Heart left ventricle (tissue), 16 donors: ENCODE results near the gene RNF169. TPM values are rescaled to one million over a fixed set of nuclear protein-coding genes. Genes with fewer than 3 reads are reported as not detected.

Experiments used
- ATAC-seq, 4 donors: fragments of 200-7000 bp; cut with Tn5 transposase; one replicate each; pipeline ENCODE4 v1.9.1; 2020 to 2022; ENCODE audit warnings: moderate library complexity in 4 of 4, mild to moderate bottlenecking in 3 of 4, moderate number of reproducible peaks in 1 of 4
- DNase-seq, 5 donors: peaks; one replicate each; pipeline ENCODE4 v3.0.0-alpha.2; 2020
- H3K27ac ChIP-seq, 12 donors: fragments of 200-600 bp; sonication (generic) in 4 of 12; one replicate each; pipeline versions ENCODE4 v1.5.0 to v1.8.0; 2016 to 2022; ENCODE audit warnings: mild to moderate bottlenecking in 2 of 12
- H3K27me3 ChIP-seq, 9 donors: fragments of 200-600 bp; sonication (generic) in 2 of 9; one replicate each; pipeline versions ENCODE4 v1.5.1 to v1.8.0; 2016 to 2022; ENCODE audit warnings: mild to moderate bottlenecking in 3 of 9
- H3K36me3 ChIP-seq, 9 donors: fragments of 200-600 bp; sonication (generic) in 2 of 9; one replicate each; pipeline versions ENCODE4 v1.5.0 to v1.8.0; 2018 to 2022; ENCODE audit warnings: mild to moderate bottlenecking in 2 of 9
- H3K4me1 ChIP-seq, 12 donors: fragments of 200-600 bp; sonication (generic) in 4 of 12; one replicate each; pipeline versions ENCODE4 v1.5.0 to v1.8.0; 2016 to 2022; ENCODE audit warnings: mild to moderate bottlenecking in 3 of 12
- H3K4me3 ChIP-seq, 12 donors: fragments of 200-600 bp; sonication (generic) in 4 of 12; one replicate each; pipeline versions ENCODE4 v1.5.0 to v1.8.0; 2017 to 2022; ENCODE audit warnings: mild to moderate bottlenecking in 9 of 12, moderate library complexity in 4 of 12
- H3K9me3 ChIP-seq, 12 donors: fragments of 200-600 bp; sonication (generic) in 4 of 12; one replicate each; pipeline versions ENCODE4 v1.5.0 to v1.8.0; 2016 to 2022; ENCODE audit warnings: mild to moderate bottlenecking in 1 of 12
- CTCF ChIP-seq, 12 donors: fragments of 200-600 bp; sonication (generic) in 4 of 12; IDR thresholded peaks; one replicate each; pipeline versions ENCODE4 v1.5.0 to v1.8.0; 2018 to 2022; ENCODE audit warnings: antibody characterized with exemption in 12 of 12, mild to moderate bottlenecking in 5 of 12
- POLR2A ChIP-seq, 2 donors: fragments of 450-650 bp; IDR thresholded peaks; one replicate each; pipeline ENCODE4 v1.6.1; 2017; ENCODE audit warnings: antibody characterized with exemption in 2 of 2, mild to moderate bottlenecking in 2 of 2, moderate library complexity in 2 of 2
- WGBS, 4 donors: extraction: QIAGEN DNeasy Blood & Tissue Kit in 2 of 4; methylation state at CpG; one replicate each; pipeline versions ENCODE4 v1.1.5 to v1.1.7; 2013 to 2018; 5-methylcytosine and 5-hydroxymethylcytosine counted together
- intact Hi-C, 10 donors: fragments of 100-400 bp; cut with DNase I; formaldehyde crosslinking; loops; one replicate each; pipeline versions ENCODE4 v1.11.1 to v1.14.2; 2022
- polyA plus RNA-seq, 2 donors: library from polyadenylated mRNA; stranded (reverse); fragments of 200-250 nt; gene quantifications; one replicate each; pipeline ENCODE4 v1.2.3, GENCODE V29; 2013
- total RNA-seq, 9 donors: library from RNA; depleted of rRNA in 2 of 9; stranded (reverse); fragments of >200 nt in 2 of 9; fragmentation: NEBNext Ultra II Directional in 3 of 9; extraction: Animal tissue kit (Norgen Biotek cat#: 25700) in 3 of 9; gene quantifications; one replicate each; pipeline versions ENCODE4 v1.1.0 to v1.2.4, GENCODE V29; 2016 to 2023
- donor health status: ischemic (EF 13 %, LVEDD 7.1; RV severe dilation, severe dysfunction).
- donor health status: healthy with polysubstance abuse.
- donor health status: DM: no; HTN: yes; CAD: no.
- donor health status: DM: no; HTN: no; CAD: no.
- donor health status: ischemic (EF 25% LVEDD 6.9; RV normal size, moderate dysfunction).
- donor health status: ischemic (EF 25% LVEDD 5.7; RV mildly dilated, moderate dysfunction).
- donor health status: healthy.
- donor health status: DM: yes; HTN: yes; CAD: no.
- donor health status: ischemic (EF 35%, LVEDD 5.7; RV mildly dilated, moderate dysfunction).
- donor health status: nonischemic (EF 11% LVEDD 7.7; RV severe dilation, severe dysfunction).
- donor health status: DM: yes; HTN: yes; CAD: no.
- donor health status: PGD.
- donor health status: ischemic (EF 29% LVEDD 5.4; RV normal size, mild dysfunction).
- donor health status: nonischemic (EF 23%, LVEDD 6.1; RV moderate dilation, normal function).

The RNF169 gene
- total and polyA plus RNA-seq, 11 donors = 1.6 to 16.1 (median 10.7) TPM

GRCh38 chr11:74786574-74786973 is 37.9 kb downstream of the RNF169 start:
- ATAC-seq (no peak), DNase-seq (no peak)
- Histone ChIP-seq H3K27me3 (no peaks in the 10 kb centered on the region), H3K9me3 (no peaks in the 10 kb centered on the region), H3K4me1 (peaks cover 0 to 48% (median 19%) of the 10 kb centered on the region in 12 donors), H3K4me3 (no peak overlapping the region), H3K27ac (peak overlapping the region in 1 of 12 donors; percentile 32), H3K36me3 (peaks cover 0 to 24% (median 21%) of the 10 kb centered on the region in 9 donors)
- TF ChIP-seq POLR2A (IDR thresholded peaks at IDR 0.05) = no peak
- intact Hi-C loops = no loop called here

- no peak overlapping the region for H3K27ac ChIP-seq
- intact Hi-C loops = no loop called here
- 83 to 88% (median 85%) methylated on average over 9 of the region's 9 CpGs for WGBS, 4 donors
- no peaks in the 10 kb centered on the region for H3K27me3 ChIP-seq
- peaks cover 0 to 6% (median 0%) of the 10 kb centered on the region in 12 donors for H3K4me1 ChIP-seq
- peaks cover 0 to 46% (median 38%) of the 10 kb centered on the region in 9 donors for H3K36me3 ChIP-seq
- H3K4me3 ChIP-seq = no peak overlapping the region
- TF ChIP-seq CTCF (IDR thresholded peaks at IDR 0.05) = no peak
- no peak for TF ChIP-seq POLR2A (IDR thresholded peaks at IDR 0.05)
- no peaks in the 10 kb centered on the region for H3K9me3 ChIP-seq
- ATAC-seq (no peak), DNase-seq (no peak)
Measured at GRCh38 chr11:74791333-74792100, 42.9 kb downstream of the RNF169 start.

DNA sequence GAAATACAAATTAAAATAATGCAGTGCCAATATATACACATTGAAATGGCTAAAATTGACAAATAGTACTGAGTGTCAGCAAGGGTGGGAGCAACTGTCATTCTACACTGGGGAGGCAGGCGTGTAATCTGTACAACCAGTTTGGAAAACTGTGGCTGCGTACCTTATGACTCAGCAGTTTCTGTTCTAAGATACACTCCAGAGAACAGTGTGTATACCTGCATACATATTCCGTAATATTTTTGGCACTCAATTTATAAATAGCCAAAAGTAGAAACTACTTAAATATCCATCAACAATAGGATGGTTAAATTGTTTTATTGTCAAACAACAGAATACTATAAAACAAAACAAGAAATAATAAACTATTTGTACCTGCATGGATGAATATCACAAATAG is 57.6 kb downstream of the RNF169 start:
- 48 to 67% (median 58%) methylated on average over 3 of the region's 3 CpGs for WGBS, 4 donors
- DNase-seq (no peak), ATAC-seq (peak; percentile 49 to 83 (median 80))
- intact Hi-C loops = no loop called here
- peaks cover 0 to 45% (median 18%) of the 10 kb centered on the region in 12 donors for H3K4me1 ChIP-seq
- no peak overlapping the region for H3K4me3 ChIP-seq
- TF ChIP-seq CTCF (IDR thresholded peaks at IDR 0.05) (no peak), POLR2A (IDR thresholded peaks at IDR 0.05) (no peak)
- no peaks in the 10 kb centered on the region for H3K9me3 ChIP-seq
- no peaks in the 10 kb centered on the region for H3K27me3 ChIP-seq
- peak overlapping the region in 2 of 12 donors; percentile 28 to 55 for H3K27ac ChIP-seq
- H3K36me3 ChIP-seq = peaks cover 0 to 15% (median 3%) of the 10 kb centered on the region in 9 donors

DNA sequence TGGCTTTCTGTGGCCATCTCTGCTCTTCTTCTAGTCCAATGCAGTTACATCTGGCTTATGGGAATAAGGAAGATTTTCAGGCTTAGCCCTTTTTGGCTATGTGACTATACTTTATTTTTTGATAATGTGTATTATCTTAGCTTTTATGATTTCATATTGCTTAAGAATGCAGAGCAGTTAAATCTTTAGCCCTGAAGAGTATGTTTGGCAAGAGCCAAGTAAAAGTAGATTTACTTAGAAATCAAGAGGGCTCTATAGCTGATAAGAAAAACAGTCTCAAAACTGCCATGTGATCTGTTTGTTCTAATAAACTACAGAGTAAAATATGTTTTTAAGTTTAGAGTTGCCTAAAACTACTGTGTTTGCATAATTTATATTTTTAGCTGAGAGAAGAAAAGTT is 61.2 kb downstream of the RNF169 start:
- H3K4me3 ChIP-seq = no peak overlapping the region
- H3K4me1 ChIP-seq = peaks cover 0 to 39% (median 18%) of the 10 kb centered on the region in 12 donors
- H3K36me3 ChIP-seq = peaks cover 0 to 44% (median 20%) of the 10 kb centered on the region in 9 donors
- H3K27me3 ChIP-seq = no peaks in the 10 kb centered on the region
- intact Hi-C loops = no loop called here
- H3K9me3 ChIP-seq = no peaks in the 10 kb centered on the region
- H3K27ac ChIP-seq = no peak overlapping the region
- ATAC-seq (no peak), DNase-seq (no peak)
- TF ChIP-seq POLR2A (IDR thresholded peaks at IDR 0.05) = no peak
- TF ChIP-seq CTCF (IDR thresholded peaks at IDR 0.05) = no peak
